H1 (cell line): Measurements from ENCODE around the gene SS18L1. TPM values are rescaled to one million over a fixed set of nuclear protein-coding genes. Genes with fewer than 3 reads are reported as not detected.

Experiments
- CEBPB ChIP-seq: IDR thresholded peaks from 2 replicates; pipeline ENCODE4 v1.6.1; 2012; ENCODE audit warnings: low read depth, low read length
- POLR2AphosphoS5 ChIP-seq: IDR thresholded peaks from 2 replicates; pipeline ENCODE4 v1.6.1; 2011; ENCODE audit warnings: low read depth, low read length
- RAD21 ChIP-seq, 2 experiments: IDR thresholded peaks in 1 of 2; conservative IDR thresholded peaks in 1 of 2; 2 replicates each; pipeline ENCODE4 v1.6.1; 2011; ENCODE audit warnings: low read depth in 2 of 2, low read length in 2 of 2, improper control_type of control experiment in 1 of 2, inconsistent platforms in 1 of 2, mild to moderate bottlenecking in 1 of 2, moderate library complexity in 1 of 2
- polyA plus RNA-seq, 7 experiments: library from polyadenylated mRNA; depleted of rRNA in 3 of 7; stranded (reverse) in 5 of 7; unstranded in 2 of 7; fragments of >200 nt in 5 of 7; fragments of 200-250 nt in 2 of 7; gene quantifications; 1 replicate in 5 of 7; 2 replicates in 1 of 7; 4 replicates in 1 of 7; pipeline versions ENCODE4 v1.2.1 to v1.2.3, GENCODE V29; 2011 to 2013; ENCODE audit warnings: missing spikeins in 2 of 7, mixed read lengths in 2 of 7
- total RNA-seq: library from RNA; stranded (reverse); fragmentation: NEBNext Ultra II Directional; extraction: Animal tissue kit (Norgen Biotek cat#: 25700); gene quantifications from 2 replicates; pipeline ENCODE4 v1.2.1, GENCODE V29; 2021
- TF ChIP-seq, protein P1 (sequence below): fragments of 300-600 bp; sonication (generic); IDR thresholded peaks from 2 replicates; pipeline ENCODE4 v1.7.1; 2012; ENCODE audit warnings: low read length, moderate library complexity, mild to moderate bottlenecking, inconsistent platforms; ENCODE audit not compliant: insufficient replicate concordance

Gene SS18L1
- total and polyA plus RNA-seq, 2 of the 8 experiments (the other 6 are each of a cell fraction or from before 2014, with no cell fraction given), result 28.4 to 29.7 TPM

DNA sequence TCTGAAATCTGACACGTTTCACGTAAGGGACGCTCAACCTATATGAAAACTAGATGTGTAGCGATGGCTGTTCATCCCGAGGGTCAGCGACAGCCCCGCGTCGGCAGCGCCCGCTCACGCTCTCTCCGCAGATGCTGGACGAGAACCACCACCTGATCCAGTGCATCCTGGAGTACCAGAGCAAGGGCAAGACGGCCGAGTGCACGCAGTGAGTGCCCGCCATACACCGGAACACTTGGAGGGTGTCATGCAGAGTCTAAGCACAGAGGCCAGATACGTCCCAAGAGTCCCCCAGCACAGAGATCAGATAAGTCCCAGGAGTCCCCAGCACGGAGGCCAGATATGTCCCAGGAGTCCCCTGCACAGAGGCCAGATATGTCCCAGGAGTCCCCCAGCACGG, 15.0 kb downstream of the SS18L1 start (continued):
- TF ChIP-seq, protein P1, sequence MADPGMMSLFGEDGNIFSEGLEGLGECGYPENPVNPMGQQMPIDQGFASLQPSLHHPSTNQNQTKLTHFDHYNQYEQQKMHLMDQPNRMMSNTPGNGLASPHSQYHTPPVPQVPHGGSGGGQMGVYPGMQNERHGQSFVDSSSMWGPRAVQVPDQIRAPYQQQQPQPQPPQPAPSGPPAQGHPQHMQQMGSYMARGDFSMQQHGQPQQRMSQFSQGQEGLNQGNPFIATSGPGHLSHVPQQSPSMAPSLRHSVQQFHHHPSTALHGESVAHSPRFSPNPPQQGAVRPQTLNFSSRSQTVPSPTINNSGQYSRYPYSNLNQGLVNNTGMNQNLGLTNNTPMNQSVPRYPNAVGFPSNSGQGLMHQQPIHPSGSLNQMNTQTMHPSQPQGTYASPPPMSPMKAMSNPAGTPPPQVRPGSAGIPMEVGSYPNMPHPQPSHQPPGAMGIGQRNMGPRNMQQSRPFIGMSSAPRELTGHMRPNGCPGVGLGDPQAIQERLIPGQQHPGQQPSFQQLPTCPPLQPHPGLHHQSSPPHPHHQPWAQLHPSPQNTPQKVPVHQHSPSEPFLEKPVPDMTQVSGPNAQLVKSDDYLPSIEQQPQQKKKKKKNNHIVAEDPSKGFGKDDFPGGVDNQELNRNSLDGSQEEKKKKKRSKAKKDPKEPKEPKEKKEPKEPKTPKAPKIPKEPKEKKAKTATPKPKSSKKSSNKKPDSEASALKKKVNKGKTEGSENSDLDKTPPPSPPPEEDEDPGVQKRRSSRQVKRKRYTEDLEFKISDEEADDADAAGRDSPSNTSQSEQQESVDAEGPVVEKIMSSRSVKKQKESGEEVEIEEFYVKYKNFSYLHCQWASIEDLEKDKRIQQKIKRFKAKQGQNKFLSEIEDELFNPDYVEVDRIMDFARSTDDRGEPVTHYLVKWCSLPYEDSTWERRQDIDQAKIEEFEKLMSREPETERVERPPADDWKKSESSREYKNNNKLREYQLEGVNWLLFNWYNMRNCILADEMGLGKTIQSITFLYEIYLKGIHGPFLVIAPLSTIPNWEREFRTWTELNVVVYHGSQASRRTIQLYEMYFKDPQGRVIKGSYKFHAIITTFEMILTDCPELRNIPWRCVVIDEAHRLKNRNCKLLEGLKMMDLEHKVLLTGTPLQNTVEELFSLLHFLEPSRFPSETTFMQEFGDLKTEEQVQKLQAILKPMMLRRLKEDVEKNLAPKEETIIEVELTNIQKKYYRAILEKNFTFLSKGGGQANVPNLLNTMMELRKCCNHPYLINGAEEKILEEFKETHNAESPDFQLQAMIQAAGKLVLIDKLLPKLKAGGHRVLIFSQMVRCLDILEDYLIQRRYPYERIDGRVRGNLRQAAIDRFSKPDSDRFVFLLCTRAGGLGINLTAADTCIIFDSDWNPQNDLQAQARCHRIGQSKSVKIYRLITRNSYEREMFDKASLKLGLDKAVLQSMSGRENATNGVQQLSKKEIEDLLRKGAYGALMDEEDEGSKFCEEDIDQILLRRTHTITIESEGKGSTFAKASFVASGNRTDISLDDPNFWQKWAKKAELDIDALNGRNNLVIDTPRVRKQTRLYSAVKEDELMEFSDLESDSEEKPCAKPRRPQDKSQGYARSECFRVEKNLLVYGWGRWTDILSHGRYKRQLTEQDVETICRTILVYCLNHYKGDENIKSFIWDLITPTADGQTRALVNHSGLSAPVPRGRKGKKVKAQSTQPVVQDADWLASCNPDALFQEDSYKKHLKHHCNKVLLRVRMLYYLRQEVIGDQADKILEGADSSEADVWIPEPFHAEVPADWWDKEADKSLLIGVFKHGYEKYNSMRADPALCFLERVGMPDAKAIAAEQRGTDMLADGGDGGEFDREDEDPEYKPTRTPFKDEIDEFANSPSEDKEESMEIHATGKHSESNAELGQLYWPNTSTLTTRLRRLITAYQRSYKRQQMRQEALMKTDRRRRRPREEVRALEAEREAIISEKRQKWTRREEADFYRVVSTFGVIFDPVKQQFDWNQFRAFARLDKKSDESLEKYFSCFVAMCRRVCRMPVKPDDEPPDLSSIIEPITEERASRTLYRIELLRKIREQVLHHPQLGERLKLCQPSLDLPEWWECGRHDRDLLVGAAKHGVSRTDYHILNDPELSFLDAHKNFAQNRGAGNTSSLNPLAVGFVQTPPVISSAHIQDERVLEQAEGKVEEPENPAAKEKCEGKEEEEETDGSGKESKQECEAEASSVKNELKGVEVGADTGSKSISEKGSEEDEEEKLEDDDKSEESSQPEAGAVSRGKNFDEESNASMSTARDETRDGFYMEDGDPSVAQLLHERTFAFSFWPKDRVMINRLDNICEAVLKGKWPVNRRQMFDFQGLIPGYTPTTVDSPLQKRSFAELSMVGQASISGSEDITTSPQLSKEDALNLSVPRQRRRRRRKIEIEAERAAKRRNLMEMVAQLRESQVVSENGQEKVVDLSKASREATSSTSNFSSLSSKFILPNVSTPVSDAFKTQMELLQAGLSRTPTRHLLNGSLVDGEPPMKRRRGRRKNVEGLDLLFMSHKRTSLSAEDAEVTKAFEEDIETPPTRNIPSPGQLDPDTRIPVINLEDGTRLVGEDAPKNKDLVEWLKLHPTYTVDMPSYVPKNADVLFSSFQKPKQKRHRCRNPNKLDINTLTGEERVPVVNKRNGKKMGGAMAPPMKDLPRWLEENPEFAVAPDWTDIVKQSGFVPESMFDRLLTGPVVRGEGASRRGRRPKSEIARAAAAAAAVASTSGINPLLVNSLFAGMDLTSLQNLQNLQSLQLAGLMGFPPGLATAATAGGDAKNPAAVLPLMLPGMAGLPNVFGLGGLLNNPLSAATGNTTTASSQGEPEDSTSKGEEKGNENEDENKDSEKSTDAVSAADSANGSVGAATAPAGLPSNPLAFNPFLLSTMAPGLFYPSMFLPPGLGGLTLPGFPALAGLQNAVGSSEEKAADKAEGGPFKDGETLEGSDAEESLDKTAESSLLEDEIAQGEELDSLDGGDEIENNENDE, result no peak
- no peak for TF ChIP-seq RAD21 (IDR thresholded peaks at IDR 0.05 in 1 of 2, conservative IDR thresholded peaks at IDR 0.05 in 1 of 2; ENCODE audit: low read depth in 2 of 2, low read length in 2 of 2)
- TF ChIP-seq CEBPB, result no peak
- no peak for TF ChIP-seq POLR2AphosphoS5
